Breast epithelium (tissue), 3 donors: ENCODE data around the gene GRAPL.
"Not testable (repeated sequence)": the region's sequence is repeated elsewhere in the genome, so short reads cannot be mapped to it uniquely, and the experiment has no call there.

Experiments used
- POLR2A ChIP-seq: fragments of 450-650 bp; IDR thresholded peaks from one replicate; pipeline ENCODE4 v1.6.1; 2016; ENCODE audit warnings: antibody characterized with exemption, mild to moderate bottlenecking, moderate library complexity
- TF ChIP-seq, protein P1 (sequence below), 3 donors: fragments of 450-650 bp; IDR thresholded peaks; one replicate each; pipeline ENCODE4 v1.5.1; 2016 to 2017; ENCODE audit warnings: antibody characterized with exemption in 3 of 3, mild to moderate bottlenecking in 3 of 3, moderate library complexity in 3 of 3

DNA sequence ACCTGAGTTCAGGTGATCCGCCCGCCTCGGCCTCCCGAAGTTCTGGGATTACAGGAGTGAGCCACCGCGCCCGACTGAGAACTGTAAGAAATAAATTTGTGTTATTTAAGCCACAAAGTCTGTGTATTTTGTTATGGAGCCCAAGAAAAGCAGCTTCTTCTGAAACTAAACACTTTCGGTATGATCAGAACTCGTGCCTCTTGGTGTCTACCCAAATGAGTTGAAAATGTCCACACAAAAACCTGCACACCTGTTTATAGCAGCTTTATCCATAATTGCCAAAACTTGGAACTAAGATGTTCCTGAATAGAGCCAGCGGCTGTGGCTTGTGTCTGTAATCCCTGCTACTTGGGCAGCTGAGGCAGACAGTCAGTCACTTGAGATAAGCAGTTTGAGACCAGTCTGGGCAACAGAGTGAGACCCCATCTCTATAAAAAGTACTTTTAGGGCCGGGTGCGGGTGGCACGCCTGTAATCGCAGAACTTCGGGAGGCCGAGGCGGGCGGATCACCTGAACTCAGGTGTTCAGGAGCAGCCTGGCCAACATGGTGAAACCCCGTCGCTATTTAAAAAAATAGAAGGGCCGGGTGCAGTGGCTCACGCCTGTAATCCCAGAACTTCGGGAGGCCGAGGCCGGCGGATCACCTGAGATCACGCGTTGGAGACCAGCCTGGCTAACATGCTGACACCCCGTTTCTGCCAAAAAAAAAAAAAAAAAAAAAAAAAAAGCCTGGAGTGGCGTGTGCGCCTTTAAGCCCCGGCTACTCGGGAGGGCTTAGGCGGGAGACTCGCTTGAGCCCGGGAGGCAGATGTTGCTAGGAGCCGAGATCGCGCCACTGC lies 61.7 kb downstream of the GRAPL start:
- TF ChIP-seq, protein P1, sequence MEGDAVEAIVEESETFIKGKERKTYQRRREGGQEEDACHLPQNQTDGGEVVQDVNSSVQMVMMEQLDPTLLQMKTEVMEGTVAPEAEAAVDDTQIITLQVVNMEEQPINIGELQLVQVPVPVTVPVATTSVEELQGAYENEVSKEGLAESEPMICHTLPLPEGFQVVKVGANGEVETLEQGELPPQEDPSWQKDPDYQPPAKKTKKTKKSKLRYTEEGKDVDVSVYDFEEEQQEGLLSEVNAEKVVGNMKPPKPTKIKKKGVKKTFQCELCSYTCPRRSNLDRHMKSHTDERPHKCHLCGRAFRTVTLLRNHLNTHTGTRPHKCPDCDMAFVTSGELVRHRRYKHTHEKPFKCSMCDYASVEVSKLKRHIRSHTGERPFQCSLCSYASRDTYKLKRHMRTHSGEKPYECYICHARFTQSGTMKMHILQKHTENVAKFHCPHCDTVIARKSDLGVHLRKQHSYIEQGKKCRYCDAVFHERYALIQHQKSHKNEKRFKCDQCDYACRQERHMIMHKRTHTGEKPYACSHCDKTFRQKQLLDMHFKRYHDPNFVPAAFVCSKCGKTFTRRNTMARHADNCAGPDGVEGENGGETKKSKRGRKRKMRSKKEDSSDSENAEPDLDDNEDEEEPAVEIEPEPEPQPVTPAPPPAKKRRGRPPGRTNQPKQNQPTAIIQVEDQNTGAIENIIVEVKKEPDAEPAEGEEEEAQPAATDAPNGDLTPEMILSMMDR (IDR thresholded peaks at IDR 0.05): not testable (repeated sequence)
- not testable (repeated sequence) for TF ChIP-seq POLR2A
